Astrocyte (in vitro differentiated cells and primary cell): ENCODE measurements around the gene APOA4. TPM values are rescaled to one million over a fixed set of nuclear protein-coding genes. Genes with fewer than 3 reads are reported as not detected.

ENCODE experiments used
- DNase-seq: peaks from one replicate; pipeline ENCODE4 v3.0.0-alpha.2; 2010; ENCODE audit warnings: low read depth
- FAIRE-seq: peaks from 2 replicates; lab custom pipeline; 2011; peaks lifted over from hg19 to GRCh38; lab: Jason Lieb, UNC
- H2AFZ ChIP-seq: 2 replicates; pipeline ENCODE4 v1.6.0; 2012; ENCODE audit warnings: low read depth, low read length, inconsistent platforms
- H3K27ac ChIP-seq: 2 replicates; pipeline ENCODE4 v1.5.1; 2011; ENCODE audit warnings: low read depth, low read length, inconsistent platforms
- H3K27me3 ChIP-seq: 2 replicates; pipeline ENCODE4 v1.6.0; 2011; ENCODE audit warnings: low read length, inconsistent platforms; ENCODE audit not compliant: insufficient read depth
- H3K36me3 ChIP-seq: 2 replicates; pipeline ENCODE4 v1.5.1; 2011; ENCODE audit warnings: low read length, inconsistent platforms; ENCODE audit not compliant: insufficient read depth
- H3K4me1 ChIP-seq: 2 replicates; pipeline ENCODE4 v1.5.1; 2011; ENCODE audit warnings: low read length, inconsistent platforms; ENCODE audit not compliant: insufficient read depth
- H3K4me2 ChIP-seq: 2 replicates; pipeline ENCODE4 v1.6.0; 2012; ENCODE audit warnings: low read length, inconsistent platforms
- H3K4me3 ChIP-seq: 2 replicates; pipeline ENCODE4 v1.5.1; 2011; ENCODE audit warnings: low read depth, mild to moderate bottlenecking, low read length, inconsistent platforms; ENCODE audit not compliant: insufficient read depth
- H3K79me2 ChIP-seq: 2 replicates; pipeline ENCODE4 v1.6.0; 2012; ENCODE audit warnings: mild to moderate bottlenecking, low read length, inconsistent platforms; ENCODE audit not compliant: insufficient read depth
- H3K9ac ChIP-seq: 2 replicates; pipeline ENCODE4 v1.6.0; 2012; ENCODE audit warnings: mild to moderate bottlenecking, low read length, inconsistent platforms
- H3K9me3 ChIP-seq: 2 replicates; pipeline ENCODE4 v1.5.1; 2012; ENCODE audit warnings: low read depth, mild to moderate bottlenecking, low read length, inconsistent platforms; ENCODE audit not compliant: insufficient read depth
- H4K20me1 ChIP-seq: 2 replicates; pipeline ENCODE4 v1.6.0; 2012; ENCODE audit warnings: low read length, inconsistent platforms; ENCODE audit not compliant: insufficient read depth
- H3K27ac Mint-ChIP-seq: one replicate; pipeline ENCODE4 v1.8.0; 2021; ENCODE audit warnings: mild to moderate bottlenecking, mixed read lengths; ENCODE audit not compliant: unreplicated experiment
- H3K27me3 Mint-ChIP-seq: one replicate; pipeline ENCODE4 v1.8.0; 2021; ENCODE audit warnings: low read depth, mixed read lengths; ENCODE audit not compliant: unreplicated experiment
- H3K36me3 Mint-ChIP-seq: one replicate; pipeline ENCODE4 v1.8.0; 2021; ENCODE audit warnings: low read depth, mixed read lengths; ENCODE audit not compliant: unreplicated experiment
- H3K4me1 Mint-ChIP-seq: one replicate; pipeline ENCODE4 v1.8.0; 2021; ENCODE audit warnings: low read depth, mixed read lengths; ENCODE audit not compliant: unreplicated experiment
- H3K4me3 Mint-ChIP-seq: one replicate; pipeline ENCODE4 v1.8.0; 2021; ENCODE audit warnings: mild to moderate bottlenecking, moderate library complexity, mixed read lengths; ENCODE audit not compliant: unreplicated experiment
- H3K9me3 Mint-ChIP-seq: one replicate; pipeline ENCODE4 v1.8.0; 2021; ENCODE audit warnings: mild to moderate bottlenecking, mixed read lengths; ENCODE audit not compliant: unreplicated experiment
- EZH2 ChIP-seq: IDR thresholded peaks from 2 replicates; pipeline ENCODE4 v1.6.1; 2012; ENCODE audit warnings: mild to moderate bottlenecking, low read length, inconsistent platforms; ENCODE audit not compliant: insufficient read depth
- total RNA-seq: library from RNA; stranded (reverse); gene quantifications from 2 replicates; pipeline ENCODE4 v1.2.1, GENCODE V29; 2021
- TF ChIP-seq, protein P1 (sequence below): IDR thresholded peaks from 2 replicates; pipeline ENCODE4 v1.5.1; 2011; ENCODE audit warnings: low read depth, mild to moderate bottlenecking, inconsistent platforms, low read length, moderate library complexity; ENCODE audit not compliant: insufficient read depth

APOA4 gene
- total RNA-seq, 1 donor from 2014 or later, result not detected

- H3K9me3 ChIP-seq, result no peaks in the 10 kb centered on the region
- no peaks in the 10 kb centered on the region for H3K36me3 ChIP-seq
- FAIRE-seq (no peak), DNase-seq (no peak)
- Mint-ChIP-seq H3K4me3 (no peak overlapping the region), H3K36me3 (no peaks in the 10 kb centered on the region), H3K9me3 (no peaks in the 10 kb centered on the region), H3K4me1 (no peaks in the 10 kb centered on the region), H3K27me3 (peaks cover 36% of the 10 kb centered on the region), H3K27ac (no peak overlapping the region)
- no peak overlapping the region for H3K9ac ChIP-seq
- H3K4me3 ChIP-seq, result no peak overlapping the region
- H3K27ac ChIP-seq, result no peak overlapping the region
- peaks cover 2% of the 10 kb centered on the region for H3K4me1 ChIP-seq
- H3K79me2 ChIP-seq, result no peaks in the 10 kb centered on the region
- TF ChIP-seq EZH2, result no peak
- TF ChIP-seq, protein P1, sequence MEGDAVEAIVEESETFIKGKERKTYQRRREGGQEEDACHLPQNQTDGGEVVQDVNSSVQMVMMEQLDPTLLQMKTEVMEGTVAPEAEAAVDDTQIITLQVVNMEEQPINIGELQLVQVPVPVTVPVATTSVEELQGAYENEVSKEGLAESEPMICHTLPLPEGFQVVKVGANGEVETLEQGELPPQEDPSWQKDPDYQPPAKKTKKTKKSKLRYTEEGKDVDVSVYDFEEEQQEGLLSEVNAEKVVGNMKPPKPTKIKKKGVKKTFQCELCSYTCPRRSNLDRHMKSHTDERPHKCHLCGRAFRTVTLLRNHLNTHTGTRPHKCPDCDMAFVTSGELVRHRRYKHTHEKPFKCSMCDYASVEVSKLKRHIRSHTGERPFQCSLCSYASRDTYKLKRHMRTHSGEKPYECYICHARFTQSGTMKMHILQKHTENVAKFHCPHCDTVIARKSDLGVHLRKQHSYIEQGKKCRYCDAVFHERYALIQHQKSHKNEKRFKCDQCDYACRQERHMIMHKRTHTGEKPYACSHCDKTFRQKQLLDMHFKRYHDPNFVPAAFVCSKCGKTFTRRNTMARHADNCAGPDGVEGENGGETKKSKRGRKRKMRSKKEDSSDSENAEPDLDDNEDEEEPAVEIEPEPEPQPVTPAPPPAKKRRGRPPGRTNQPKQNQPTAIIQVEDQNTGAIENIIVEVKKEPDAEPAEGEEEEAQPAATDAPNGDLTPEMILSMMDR, result no peak
- no peaks in the 10 kb centered on the region for H3K27me3 ChIP-seq
- H2AFZ ChIP-seq, result no peak overlapping the region
- no peaks in the 10 kb centered on the region for H4K20me1 ChIP-seq
- no peak overlapping the region for H3K4me2 ChIP-seq
Observed at GRCh38 chr11:116830184-116830912, 7.2 kb upstream of the APOA4 start.

DNA sequence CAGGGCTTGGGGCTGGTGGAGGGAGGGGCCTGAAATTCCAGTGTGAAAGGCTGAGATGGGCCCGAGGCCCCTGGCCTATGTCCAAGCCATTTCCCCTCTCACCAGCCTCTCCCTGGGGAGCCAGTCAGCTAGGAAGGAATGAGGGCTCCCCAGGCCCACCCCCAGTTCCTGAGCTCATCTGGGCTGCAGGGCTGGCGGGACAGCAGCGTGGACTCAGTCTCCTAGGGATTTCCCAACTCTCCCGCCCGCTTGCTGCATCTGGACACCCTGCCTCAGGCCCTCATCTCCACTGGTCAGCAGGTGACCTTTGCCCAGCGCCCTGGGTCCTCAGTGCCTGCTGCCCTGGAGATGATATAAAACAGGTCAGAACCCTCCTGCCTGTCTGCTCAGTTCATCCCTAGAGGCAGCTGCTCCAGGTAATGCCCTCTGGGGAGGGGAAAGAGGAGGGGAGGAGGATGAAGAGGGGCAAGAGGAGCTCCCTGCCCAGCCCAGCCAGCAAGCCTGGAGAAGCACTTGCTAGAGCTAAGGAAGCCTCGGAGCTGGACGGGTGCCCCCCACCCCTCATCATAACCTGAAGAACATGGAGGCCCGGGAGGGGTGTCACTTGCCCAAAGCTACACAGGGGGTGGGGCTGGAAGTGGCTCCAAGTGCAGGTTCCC is 6.5 kb upstream of the APOA4 start, which contains the start of gene APOC3:
APOC3 (plus strand) TSS at position 383 of the 659 bp plus-strand sequence. CDS start 676 bp downstream, outside the sequence.
- TF ChIP-seq EZH2, result no peak
- TF ChIP-seq, protein P1, result no peak
- Histone ChIP-seq H3K27ac (no peak within 1 kb of the TSS), H3K4me3 (no peak within 1 kb of the TSS), H3K36me3 (no peaks in the 10 kb centered on the region), H2AFZ (no peak within 1 kb of the TSS), H3K27me3 (no peaks in the 10 kb centered on the region), H3K4me2 (no peak within 1 kb of the TSS), H3K4me1 (no peaks in the 10 kb centered on the region), H3K79me2 (no peaks in the 10 kb centered on the region), H4K20me1 (no peaks in the 10 kb centered on the region), H3K9ac (no peak within 1 kb of the TSS), H3K9me3 (no peaks in the 10 kb centered on the region)
- DNase-seq, result no peak
- H3K4me1 Mint-ChIP-seq, result no peaks in the 10 kb centered on the region
- H3K27me3 Mint-ChIP-seq, result peaks cover 32% of the 10 kb centered on the region
- H3K9me3 Mint-ChIP-seq, result no peaks in the 10 kb centered on the region
- no peaks in the 10 kb centered on the region for H3K36me3 Mint-ChIP-seq
- H3K27ac Mint-ChIP-seq, result peak within 1 kb of the TSS; percentile 41
- no peak for FAIRE-seq
- H3K4me3 Mint-ChIP-seq, result no peak within 1 kb of the TSS
